ENCODE results near the gene FOXP2. TPM values are rescaled to one million over a fixed set of nuclear protein-coding genes. Genes with fewer than 3 reads are reported as not detected.

FOXP2 gene
- polyA plus RNA-seq, 2 of the 4 experiments (the other 2 are of a cell fraction): 0.05 TPM; not detected in 1

DNA sequence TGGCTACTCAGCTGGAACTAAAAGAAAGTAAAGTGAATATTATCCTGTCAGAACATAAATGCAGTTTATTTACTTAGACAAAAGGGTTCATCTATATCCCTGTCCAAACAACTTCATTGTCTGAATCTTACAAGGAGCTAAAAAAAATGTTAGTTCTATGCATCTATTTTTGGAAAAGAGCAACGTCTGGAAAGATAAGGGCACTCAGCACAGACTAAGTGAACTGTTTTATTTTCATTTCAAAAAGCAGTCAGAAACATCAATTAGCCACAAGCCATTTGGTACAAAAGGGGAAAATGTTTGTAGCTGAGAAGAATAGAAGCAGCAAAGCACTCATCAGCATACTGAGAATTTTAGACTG lies 245.5 kb downstream of the FOXP2 start:
- Histone ChIP-seq H3K27ac (no peak overlapping the region), H3K4me2 (no peak overlapping the region), H3K4me3 (no peak overlapping the region), H3K9me3 (no peaks in the 10 kb centered on the region), H3K4me1 (0 out of 3 replicates have a peak, but pooled peaks cover 3% of the 10 kb centered on the region)
- TF ChIP-seq RNF2 (IDR thresholded peaks at IDR 0.05; ENCODE audit: borderline replicate concordance, low read depth) (no peak), SREBF2 (IDR thresholded peaks at IDR 0.05) (no peak), ZFP36 (IDR thresholded peaks at IDR 0.05; ENCODE audit: borderline replicate concordance, partially characterized antibody) (no peak), EHMT2 (IDR thresholded peaks at IDR 0.05; ENCODE audit: low read depth) (no peak), CBX2 (IDR thresholded peaks at IDR 0.05; ENCODE audit: borderline replicate concordance, low read depth) (no peak), REST (IDR thresholded peaks at IDR 0.05) (no peak), TFCP2L1 (CRISPR knock-in tag; IDR thresholded peaks at IDR 0.05) (no peak), FOSL2 (IDR thresholded peaks at IDR 0.05) (no peak), FOSL2 (CRISPR knock-in tag; IDR thresholded peaks at IDR 0.05) (no peak), FOXS1 (CRISPR knock-in tag; IDR thresholded peaks at IDR 0.05) (no peak), BCL3 (IDR thresholded peaks at IDR 0.05) (no peak), EHF (CRISPR knock-in tag; IDR thresholded peaks at IDR 0.05) (no peak), CHD2 (IDR thresholded peaks at IDR 0.05; ENCODE audit: low read length, partially characterized antibody) (no peak)
- ATAC-seq (no peak), DNase-seq (ENCODE audit: low read depth in 1 of 2, low spot score in 1 of 2) (no peak), FAIRE-seq (no peak)
- 9% methylated on average over 1 of the region's 1 CpG for WGBS (ENCODE audit: missing lambda C conversion rate)
- ChIA-PET CTCF (no interaction called here), POLR2A (no interaction called here)

DNA sequence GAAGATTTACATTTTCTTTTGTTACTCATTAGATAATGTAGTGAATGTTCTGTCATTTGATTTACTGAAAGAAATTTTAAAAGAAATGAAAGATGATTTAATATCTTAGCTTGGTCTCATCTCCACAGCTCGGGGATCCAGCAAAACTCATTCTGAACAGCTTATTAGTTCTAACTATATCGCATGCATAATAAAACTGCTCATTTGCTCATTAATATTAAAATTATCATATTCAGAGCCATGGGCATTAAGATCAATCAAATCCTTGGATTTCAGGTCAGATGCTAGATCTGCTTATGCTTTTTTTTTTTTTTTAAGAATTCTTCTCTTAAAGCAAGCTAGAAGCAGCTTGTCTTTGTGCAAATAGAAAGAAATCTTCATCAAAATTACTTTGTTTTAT lies 246.1 kb downstream of the FOXP2 start:
- Histone ChIP-seq H3K4me3 (no peak overlapping the region), H3K27ac (no peak overlapping the region), H3K4me2 (no peak overlapping the region), H3K4me1 (0 out of 3 replicates have a peak, but pooled peaks cover 3% of the 10 kb centered on the region), H3K9me3 (no peaks in the 10 kb centered on the region)
- ATAC-seq (no peak), DNase-seq (ENCODE audit: low read depth in 1 of 2, low spot score in 1 of 2) (no peak), FAIRE-seq (no peak)
- no peak for TF ChIP-seq BHLHE40 (IDR thresholded peaks at IDR 0.05; ENCODE audit: low read depth, low read length)
- no peak for TF ChIP-seq SMC3 (IDR thresholded peaks at IDR 0.05)
- no peak for TF ChIP-seq CHD4 (IDR thresholded peaks at IDR 0.05; ENCODE audit: borderline replicate concordance)
- no peak for TF ChIP-seq MYC (IDR thresholded peaks at IDR 0.05; ENCODE audit: borderline replicate concordance, low read length)
- TF ChIP-seq RCOR1 (IDR thresholded peaks at IDR 0.05; ENCODE audit: low read depth, low read length): no peak
- TF ChIP-seq, protein P1, sequence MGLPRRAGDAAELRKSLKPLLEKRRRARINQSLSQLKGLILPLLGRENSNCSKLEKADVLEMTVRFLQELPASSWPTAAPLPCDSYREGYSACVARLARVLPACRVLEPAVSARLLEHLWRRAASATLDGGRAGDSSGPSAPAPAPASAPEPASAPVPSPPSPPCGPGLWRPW (IDR thresholded peaks at IDR 0.05): no peak
- TF ChIP-seq MAX (IDR thresholded peaks at IDR 0.05): no peak
- no peak for TF ChIP-seq ELK1 (IDR thresholded peaks at IDR 0.05; ENCODE audit: low read depth, low read length)
- TF ChIP-seq, protein P2, sequence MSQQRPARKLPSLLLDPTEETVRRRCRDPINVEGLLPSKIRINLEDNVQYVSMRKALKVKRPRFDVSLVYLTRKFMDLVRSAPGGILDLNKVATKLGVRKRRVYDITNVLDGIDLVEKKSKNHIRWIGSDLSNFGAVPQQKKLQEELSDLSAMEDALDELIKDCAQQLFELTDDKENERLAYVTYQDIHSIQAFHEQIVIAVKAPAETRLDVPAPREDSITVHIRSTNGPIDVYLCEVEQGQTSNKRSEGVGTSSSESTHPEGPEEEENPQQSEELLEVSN (IDR thresholded peaks at IDR 0.05; ENCODE audit: borderline replicate concordance, low read depth): no peak
- TF ChIP-seq TFCP2L1 (CRISPR knock-in tag; IDR thresholded peaks at IDR 0.05): no peak
- no peak for TF ChIP-seq FOSB (CRISPR knock-in tag; IDR thresholded peaks at IDR 0.05)
- ChIA-PET POLR2A (no interaction called here), CTCF (no interaction called here)
- WGBS (ENCODE audit: missing lambda C conversion rate): 82% methylated on average over 2 of the region's 2 CpGs
